Measurements from ENCODE around the gene YWHAQ. TPM values are rescaled to one million over a fixed set of nuclear protein-coding genes. Genes with fewer than 3 reads are reported as not detected.

YWHAQ gene
- total and polyA plus RNA-seq, 4 donors, result 68.8 to 145 (median 88.0) TPM

DNA sequence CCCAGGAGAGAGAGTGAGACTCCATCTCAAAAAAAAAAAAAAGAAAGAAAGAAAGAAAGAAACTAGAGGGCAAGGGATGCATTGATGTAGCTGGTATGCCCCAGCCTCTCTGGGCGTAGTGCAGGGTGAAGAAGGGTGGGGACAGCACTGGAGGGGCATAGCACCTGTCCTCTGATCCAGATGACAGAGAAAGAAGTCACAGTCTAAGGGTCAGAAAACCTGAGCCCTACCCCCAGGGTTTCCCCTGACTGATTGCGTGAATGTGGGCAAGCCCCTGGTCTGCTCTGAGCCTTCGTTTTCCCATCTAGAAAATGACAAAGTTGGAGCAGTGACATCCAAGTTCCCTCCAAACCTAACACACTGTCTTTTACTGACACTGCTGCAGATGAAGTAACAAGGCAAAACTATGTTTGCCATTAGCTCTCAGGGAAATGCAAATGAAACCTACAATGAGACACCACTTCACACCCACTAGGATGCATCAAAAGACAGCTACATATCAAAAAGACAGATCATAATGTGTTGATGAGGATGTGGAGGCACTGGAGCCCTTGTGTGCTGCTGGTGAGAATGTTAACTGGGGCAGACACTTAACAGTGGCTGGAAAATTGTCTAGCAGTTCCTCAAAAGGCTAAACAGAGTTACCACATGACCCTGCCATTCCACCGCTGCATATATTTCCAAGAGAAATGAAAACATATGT, 19.5 kb upstream of the YWHAQ start:
- Histone ChIP-seq H3K4me3 (ENCODE audit: low read depth in 1 of 3, low read length in 3 of 3) (no peak overlapping the region), H3K36me3 (ENCODE audit: control insufficient read depth in 4 of 4, insufficient read depth in 3 of 4, low read depth in 1 of 4, low read length in 3 of 4) (no peaks in the 10 kb centered on the region), H3K27ac (ENCODE audit: low read depth in 1 of 2, low read length in 2 of 2) (no peak overlapping the region), H3K9me3 (ENCODE audit: control insufficient read depth in 4 of 4, low read length in 3 of 4) (no peaks in the 10 kb centered on the region), H3K4me1 (ENCODE audit: control insufficient read depth in 4 of 4, insufficient read depth in 4 of 4, low read length in 3 of 4) (no peaks in the 10 kb centered on the region), H3K27me3 (ENCODE audit: control insufficient read depth in 4 of 4, insufficient read depth in 4 of 4, low read length in 3 of 4) (no peaks in the 10 kb centered on the region), H3K9ac (ENCODE audit: low read depth in 1 of 2, low read length in 2 of 2) (no peak overlapping the region)
- DNase-seq (ENCODE audit: low spot score), result no peak
- whole genome bisulfite sequencing, result 74% methylated on average over 4 of the region's 4 CpGs
- TF ChIP-seq TAF1 (conservative IDR thresholded peaks at IDR 0.05), result no peak
- TF ChIP-seq, protein P1, sequence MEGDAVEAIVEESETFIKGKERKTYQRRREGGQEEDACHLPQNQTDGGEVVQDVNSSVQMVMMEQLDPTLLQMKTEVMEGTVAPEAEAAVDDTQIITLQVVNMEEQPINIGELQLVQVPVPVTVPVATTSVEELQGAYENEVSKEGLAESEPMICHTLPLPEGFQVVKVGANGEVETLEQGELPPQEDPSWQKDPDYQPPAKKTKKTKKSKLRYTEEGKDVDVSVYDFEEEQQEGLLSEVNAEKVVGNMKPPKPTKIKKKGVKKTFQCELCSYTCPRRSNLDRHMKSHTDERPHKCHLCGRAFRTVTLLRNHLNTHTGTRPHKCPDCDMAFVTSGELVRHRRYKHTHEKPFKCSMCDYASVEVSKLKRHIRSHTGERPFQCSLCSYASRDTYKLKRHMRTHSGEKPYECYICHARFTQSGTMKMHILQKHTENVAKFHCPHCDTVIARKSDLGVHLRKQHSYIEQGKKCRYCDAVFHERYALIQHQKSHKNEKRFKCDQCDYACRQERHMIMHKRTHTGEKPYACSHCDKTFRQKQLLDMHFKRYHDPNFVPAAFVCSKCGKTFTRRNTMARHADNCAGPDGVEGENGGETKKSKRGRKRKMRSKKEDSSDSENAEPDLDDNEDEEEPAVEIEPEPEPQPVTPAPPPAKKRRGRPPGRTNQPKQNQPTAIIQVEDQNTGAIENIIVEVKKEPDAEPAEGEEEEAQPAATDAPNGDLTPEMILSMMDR (IDR thresholded peaks at IDR 0.05; ENCODE audit: low read depth, low read length, missing input control), result no peak
- TF ChIP-seq FOXA1 (IDR thresholded peaks at IDR 0.05), result no peak
- TF ChIP-seq, protein P2, sequence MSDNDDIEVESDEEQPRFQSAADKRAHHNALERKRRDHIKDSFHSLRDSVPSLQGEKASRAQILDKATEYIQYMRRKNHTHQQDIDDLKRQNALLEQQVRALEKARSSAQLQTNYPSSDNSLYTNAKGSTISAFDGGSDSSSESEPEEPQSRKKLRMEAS (IDR thresholded peaks at IDR 0.05), result no peak
- TF ChIP-seq, protein P3, sequence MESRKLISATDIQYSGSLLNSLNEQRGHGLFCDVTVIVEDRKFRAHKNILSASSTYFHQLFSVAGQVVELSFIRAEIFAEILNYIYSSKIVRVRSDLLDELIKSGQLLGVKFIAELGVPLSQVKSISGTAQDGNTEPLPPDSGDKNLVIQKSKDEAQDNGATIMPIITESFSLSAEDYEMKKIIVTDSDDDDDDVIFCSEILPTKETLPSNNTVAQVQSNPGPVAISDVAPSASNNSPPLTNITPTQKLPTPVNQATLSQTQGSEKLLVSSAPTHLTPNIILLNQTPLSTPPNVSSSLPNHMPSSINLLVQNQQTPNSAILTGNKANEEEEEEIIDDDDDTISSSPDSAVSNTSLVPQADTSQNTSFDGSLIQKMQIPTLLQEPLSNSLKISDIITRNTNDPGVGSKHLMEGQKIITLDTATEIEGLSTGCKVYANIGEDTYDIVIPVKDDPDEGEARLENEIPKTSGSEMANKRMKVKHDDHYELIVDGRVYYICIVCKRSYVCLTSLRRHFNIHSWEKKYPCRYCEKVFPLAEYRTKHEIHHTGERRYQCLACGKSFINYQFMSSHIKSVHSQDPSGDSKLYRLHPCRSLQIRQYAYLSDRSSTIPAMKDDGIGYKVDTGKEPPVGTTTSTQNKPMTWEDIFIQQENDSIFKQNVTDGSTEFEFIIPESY (IDR thresholded peaks at IDR 0.05), result no peak
- TF ChIP-seq, protein P4, sequence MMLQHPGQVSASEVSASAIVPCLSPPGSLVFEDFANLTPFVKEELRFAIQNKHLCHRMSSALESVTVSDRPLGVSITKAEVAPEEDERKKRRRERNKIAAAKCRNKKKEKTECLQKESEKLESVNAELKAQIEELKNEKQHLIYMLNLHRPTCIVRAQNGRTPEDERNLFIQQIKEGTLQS (IDR thresholded peaks at IDR 0.05), result no peak
- TF ChIP-seq NR2F2 (IDR thresholded peaks at IDR 0.05), result no peak
- TF ChIP-seq EGR1 (IDR thresholded peaks at IDR 0.05; ENCODE audit: low read depth in 2 of 2), result no peak
- TF ChIP-seq JUND (IDR thresholded peaks at IDR 0.05), result no peak
- no peak for TF ChIP-seq RXRA (IDR thresholded peaks at IDR 0.05)
- no peak for TF ChIP-seq YY1 (IDR thresholded peaks at IDR 0.05)
- no peak for TF ChIP-seq RAD21 (IDR thresholded peaks at IDR 0.05)
- TF ChIP-seq HNF4A (conservative IDR thresholded peaks at IDR 0.05), result no peak
- no peak for TF ChIP-seq HNF4G (IDR thresholded peaks at IDR 0.05)
- no peak for TF ChIP-seq GABPA (IDR thresholded peaks at IDR 0.05 in 1 of 2, conservative IDR thresholded peaks at IDR 0.05 in 1 of 2)
- TF ChIP-seq, protein P5, sequence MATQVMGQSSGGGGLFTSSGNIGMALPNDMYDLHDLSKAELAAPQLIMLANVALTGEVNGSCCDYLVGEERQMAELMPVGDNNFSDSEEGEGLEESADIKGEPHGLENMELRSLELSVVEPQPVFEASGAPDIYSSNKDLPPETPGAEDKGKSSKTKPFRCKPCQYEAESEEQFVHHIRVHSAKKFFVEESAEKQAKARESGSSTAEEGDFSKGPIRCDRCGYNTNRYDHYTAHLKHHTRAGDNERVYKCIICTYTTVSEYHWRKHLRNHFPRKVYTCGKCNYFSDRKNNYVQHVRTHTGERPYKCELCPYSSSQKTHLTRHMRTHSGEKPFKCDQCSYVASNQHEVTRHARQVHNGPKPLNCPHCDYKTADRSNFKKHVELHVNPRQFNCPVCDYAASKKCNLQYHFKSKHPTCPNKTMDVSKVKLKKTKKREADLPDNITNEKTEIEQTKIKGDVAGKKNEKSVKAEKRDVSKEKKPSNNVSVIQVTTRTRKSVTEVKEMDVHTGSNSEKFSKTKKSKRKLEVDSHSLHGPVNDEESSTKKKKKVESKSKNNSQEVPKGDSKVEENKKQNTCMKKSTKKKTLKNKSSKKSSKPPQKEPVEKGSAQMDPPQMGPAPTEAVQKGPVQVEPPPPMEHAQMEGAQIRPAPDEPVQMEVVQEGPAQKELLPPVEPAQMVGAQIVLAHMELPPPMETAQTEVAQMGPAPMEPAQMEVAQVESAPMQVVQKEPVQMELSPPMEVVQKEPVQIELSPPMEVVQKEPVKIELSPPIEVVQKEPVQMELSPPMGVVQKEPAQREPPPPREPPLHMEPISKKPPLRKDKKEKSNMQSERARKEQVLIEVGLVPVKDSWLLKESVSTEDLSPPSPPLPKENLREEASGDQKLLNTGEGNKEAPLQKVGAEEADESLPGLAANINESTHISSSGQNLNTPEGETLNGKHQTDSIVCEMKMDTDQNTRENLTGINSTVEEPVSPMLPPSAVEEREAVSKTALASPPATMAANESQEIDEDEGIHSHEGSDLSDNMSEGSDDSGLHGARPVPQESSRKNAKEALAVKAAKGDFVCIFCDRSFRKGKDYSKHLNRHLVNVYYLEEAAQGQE (IDR thresholded peaks at IDR 0.05), result no peak

Measured in liver (tissue), 9 donors.